ENCODE data around the gene ZNF774. TPM values are rescaled to one million over a fixed set of nuclear protein-coding genes. Genes with fewer than 3 reads are reported as not detected.

The ZNF774 gene
- total RNA-seq, 1 experiment from 2014 or later: 1.5 TPM

GRCh38 chr15:90349072-90349471 lies 3.0 kb upstream of the ZNF774 start:
- intact Hi-C loops (cut with micrococcal nuclease; ENCODE audit: unreplicated experiment): no loop called here
- ChIA-PET POLR2A (ENCODE audit: low non-redundant PET) (no interaction called here), CTCF (no interaction called here)
- H3K9me3 ChIP-seq (ENCODE audit: low read depth, low read length, poor library complexity, severe bottlenecking): no peaks in the 10 kb centered on the region
- H3K4me1 ChIP-seq (ENCODE audit: insufficient read depth, low read length, poor library complexity, severe bottlenecking): no peaks in the 10 kb centered on the region
- no peak overlapping the region for H3K27ac ChIP-seq (ENCODE audit: low read depth, low read length, poor library complexity, severe bottlenecking)
- BruUV-seq (replicated peaks): no TSS peak
- no peaks in the 10 kb centered on the region for H3K27me3 ChIP-seq (replicated peaks; ENCODE audit: insufficient read depth, low read depth, low read length, poor library complexity)
- H3K4me3 ChIP-seq (ENCODE audit: low read depth, low read length, poor library complexity, severe bottlenecking): no peak overlapping the region
- DNase-seq (ENCODE audit: low spot score): no peak
- TF ChIP-seq CTCF (conservative IDR thresholded peaks at IDR 0.05; ENCODE audit: low read depth, low read length): no peak
- no peak for TF ChIP-seq EZH2 (IDR thresholded peaks at IDR 0.05; ENCODE audit: borderline replicate concordance, low read depth, low read length, poor library complexity, severe bottlenecking)
- no peaks in the 10 kb centered on the region for H3K36me3 ChIP-seq (ENCODE audit: insufficient read depth, low read length, poor library complexity, severe bottlenecking)

- BruUV-seq (replicated peaks): no TSS peak
- intact Hi-C loops (cut with micrococcal nuclease; ENCODE audit: unreplicated experiment): no loop called here
- no peak for DNase-seq (ENCODE audit: low spot score)
- ChIA-PET CTCF (no interaction called here), POLR2A (ENCODE audit: low non-redundant PET) (no interaction called here)
- Histone ChIP-seq H3K9me3 (ENCODE audit: low read depth, low read length, poor library complexity, severe bottlenecking) (no peaks in the 10 kb centered on the region), H3K36me3 (ENCODE audit: insufficient read depth, low read length, poor library complexity, severe bottlenecking) (no peaks in the 10 kb centered on the region), H3K27ac (ENCODE audit: low read depth, low read length, poor library complexity, severe bottlenecking) (no peak overlapping the region), H3K27me3 (replicated peaks; ENCODE audit: insufficient read depth, low read depth, low read length, poor library complexity) (no peaks in the 10 kb centered on the region), H3K4me3 (ENCODE audit: low read depth, low read length, poor library complexity, severe bottlenecking) (no peak overlapping the region), H3K4me1 (ENCODE audit: insufficient read depth, low read length, poor library complexity, severe bottlenecking) (no peaks in the 10 kb centered on the region)
- no peak for TF ChIP-seq CTCF (conservative IDR thresholded peaks at IDR 0.05; ENCODE audit: low read depth, low read length)
- TF ChIP-seq EZH2 (IDR thresholded peaks at IDR 0.05; ENCODE audit: borderline replicate concordance, low read depth, low read length, poor library complexity, severe bottlenecking): no peak
These were observed 2.3 kb upstream of the ZNF774 start for GRCh38 chr15:90349821-90350220.

GRCh38 chr15:90351479-90352106 lies 491 bp upstream of the ZNF774 start:
- no TSS peak for BruUV-seq (replicated peaks)
- H3K27me3 ChIP-seq (replicated peaks; ENCODE audit: insufficient read depth, low read depth, low read length, poor library complexity): no peaks in the 10 kb centered on the region
- CTCF ChIA-PET: interaction anchor here (0.6 kb wide), 1 partner anchor 33 kb away, joined by 5 read pairs; no protein-coding TSS in a partner anchor
- H3K27ac ChIP-seq (ENCODE audit: low read depth, low read length, poor library complexity, severe bottlenecking): no peak overlapping the region
- intact Hi-C loops (cut with micrococcal nuclease; ENCODE audit: unreplicated experiment): no loop called here
- POLR2A ChIA-PET (ENCODE audit: low non-redundant PET): no interaction called here
- H3K4me1 ChIP-seq (ENCODE audit: insufficient read depth, low read length, poor library complexity, severe bottlenecking): no peaks in the 10 kb centered on the region
- H3K4me3 ChIP-seq (ENCODE audit: low read depth, low read length, poor library complexity, severe bottlenecking): peak overlapping the region; percentile 62
- no peaks in the 10 kb centered on the region for H3K9me3 ChIP-seq (ENCODE audit: low read depth, low read length, poor library complexity, severe bottlenecking)
- H3K36me3 ChIP-seq (ENCODE audit: insufficient read depth, low read length, poor library complexity, severe bottlenecking): no peaks in the 10 kb centered on the region
- TF ChIP-seq CTCF (conservative IDR thresholded peaks at IDR 0.05; ENCODE audit: low read depth, low read length): no peak
- no peak for TF ChIP-seq EZH2 (IDR thresholded peaks at IDR 0.05; ENCODE audit: borderline replicate concordance, low read depth, low read length, poor library complexity, severe bottlenecking)
- DNase-seq (ENCODE audit: low spot score): no peak

All from A673 (cell line).